Measurements from ENCODE around the gene EVA1B. TPM values are rescaled to one million over a fixed set of nuclear protein-coding genes. Genes with fewer than 3 reads are reported as not detected.

EVA1B gene
- total RNA-seq, 1 experiment from 2014 or later = 25.1 TPM

DNA sequence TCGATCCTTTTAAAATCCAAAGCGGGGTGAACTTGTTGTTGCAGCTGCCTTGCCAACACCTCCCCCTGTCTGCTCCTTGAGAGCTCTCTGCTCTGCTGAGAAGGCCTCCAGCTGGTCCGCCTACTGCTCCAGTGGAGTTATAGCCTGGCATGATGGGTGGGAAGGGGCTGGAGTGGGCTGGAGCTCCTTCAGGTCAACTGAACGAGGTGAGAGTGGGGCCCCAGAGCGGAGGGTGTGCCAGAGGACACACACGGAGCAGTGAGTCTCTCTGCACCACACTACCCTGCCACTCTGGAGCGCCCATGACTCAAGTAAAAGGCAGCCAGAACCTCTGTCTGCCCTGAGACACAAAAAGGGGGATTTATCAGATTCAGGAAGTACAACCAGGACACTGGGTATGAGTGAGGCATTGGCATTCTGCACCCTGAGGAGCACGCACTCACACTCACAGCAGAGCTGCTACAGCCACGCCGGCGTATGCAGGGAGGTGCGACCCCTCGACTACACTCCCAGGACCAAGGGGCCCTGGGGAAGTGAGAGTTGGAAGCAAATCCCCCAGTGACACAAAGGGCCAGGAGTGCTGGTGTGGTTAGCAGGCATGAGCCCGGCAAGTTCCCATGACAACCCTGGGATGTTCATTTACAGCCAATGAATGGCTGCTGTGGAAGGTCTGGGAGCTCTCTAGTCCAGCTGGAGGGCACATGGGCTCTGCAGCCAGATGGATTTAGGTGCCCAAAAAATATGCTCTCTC, 28.0 kb upstream of the EVA1B start (continued):
- TF ChIP-seq TCF7L2 (IDR thresholded peaks at IDR 0.05; ENCODE audit: borderline replicate concordance, extremely low read depth, insufficient read depth, insufficient read length) (no peak), YY1 (IDR thresholded peaks at IDR 0.05; ENCODE audit: extremely low read depth, insufficient replicate concordance, low read depth, low read length) (no peak), POLR2AphosphoS5 (IDR thresholded peaks at IDR 0.05; ENCODE audit: low read depth, low read length) (no peak)

DNA sequence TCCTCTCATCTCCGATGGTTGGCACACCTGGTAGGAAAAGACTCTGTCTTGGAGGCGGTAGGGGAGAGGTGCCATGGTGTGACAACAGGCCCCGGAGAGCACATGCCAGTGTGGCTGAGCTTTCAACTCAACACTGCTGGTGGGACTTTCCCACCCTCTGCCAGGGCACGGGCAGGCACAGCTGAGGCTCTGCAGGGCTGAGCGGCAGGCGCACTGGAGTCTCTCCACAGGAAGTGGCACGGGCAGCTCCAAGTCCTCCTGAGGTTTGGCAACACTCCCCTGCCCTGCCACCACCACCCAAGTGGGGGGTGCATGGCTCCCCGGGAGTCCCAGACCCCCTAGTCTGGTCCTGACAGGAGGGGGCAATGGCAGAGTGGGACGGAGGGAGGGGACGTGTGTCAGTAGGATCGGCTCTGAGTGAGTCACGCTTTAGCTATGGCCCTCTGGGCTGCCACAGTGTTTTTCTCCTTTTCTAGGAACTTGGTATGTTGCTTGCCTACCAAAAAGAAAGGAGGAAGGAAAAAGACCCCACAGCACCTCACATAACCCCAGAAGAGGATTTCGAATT, 27.3 kb upstream of the EVA1B start:
- Histone ChIP-seq H3K9me2 (ENCODE audit: insufficient read depth) (no peaks in the 10 kb centered on the region), H3K27ac (ENCODE audit: low read depth, low read length) (peak overlapping the region; percentile 54), H3K79me2 (ENCODE audit: insufficient read depth, low read length) (no peaks in the 10 kb centered on the region), H3K9ac (ENCODE audit: low read length) (peak overlapping the region; percentile 63), H4K20me1 (ENCODE audit: insufficient read depth) (no peaks in the 10 kb centered on the region), H3K4me2 (ENCODE audit: low read length) (peak overlapping the region; percentile 78), H3K9me3 (ENCODE audit: control insufficient read depth in 1 of 2, insufficient read depth in 1 of 2, low read depth in 1 of 2, low read length in 2 of 2) (no peaks in the 10 kb centered on the region), H3K27me3 (ENCODE audit: insufficient read depth, low read length) (no peaks in the 10 kb centered on the region), H2AFZ (ENCODE audit: low read depth, low read length, poor library complexity, severe bottlenecking) (no peak overlapping the region), H3K4me1 (ENCODE audit: control insufficient read depth in 1 of 2, insufficient read depth in 2 of 2, low read length in 2 of 2) (peaks cover 6 to 50% of the 10 kb centered on the region in 2 experiments; a peak in 3 of 4 replicates), H3K36me3 (ENCODE audit: control insufficient read depth in 1 of 2, insufficient read depth in 2 of 2, low read length in 2 of 2) (peaks cover 18 to 28% of the 10 kb centered on the region in 2 experiments; a peak in 3 of 4 replicates), H3K4me3 (replicated peaks in 1 of 2; ENCODE audit: low read depth in 1 of 2, low read length in 2 of 2) (peak overlapping the region; percentile 1 to 44; a peak in 2 of 4 replicates)
- intact Hi-C loops (cut with micrococcal nuclease) = no loop called here
- ChIA-PET CTCF (interaction anchor here (0.8 kb wide), 1 partner anchor 8 kb away, joined by 4 read pairs; no protein-coding TSS in a partner anchor), RAD21 (ENCODE audit: low non-redundant PET in 1 of 2, low total read pairs in 2 of 2, uncharacterized antibody in 2 of 2, unreplicated experiment in 2 of 2) (interaction anchor here in 1 of 2 experiments (1.2 kb wide), 1 partner anchor 18 kb away, joined by 4 read pairs; no protein-coding TSS in a partner anchor), POLR2A (no interaction called here)
- DNase-seq (ENCODE audit: low read depth, low spot score) (no peak), ATAC-seq (peak; percentile 73)
- BruUV-seq (replicated peaks) = no TSS peak
- no peak for TF ChIP-seq RAD21 (IDR thresholded peaks at IDR 0.05; ENCODE audit: low read depth)
- TF ChIP-seq SRF (IDR thresholded peaks at IDR 0.05; ENCODE audit: low read depth) = no peak
- no peak for TF ChIP-seq POLR2AphosphoS5 (IDR thresholded peaks at IDR 0.05; ENCODE audit: low read depth, low read length)
- TF ChIP-seq TCF7L2 (IDR thresholded peaks at IDR 0.05; ENCODE audit: borderline replicate concordance, extremely low read depth, insufficient read depth, insufficient read length) = no peak
- no peak for TF ChIP-seq ZNF274 (IDR thresholded peaks at IDR 0.05; ENCODE audit: low read depth, low read length)
- no peak; the same call in 1 of the 2 replicates for TF ChIP-seq SP1 (IDR thresholded peaks at IDR 0.05; ENCODE audit: low read depth)
- TF ChIP-seq ELF1 (IDR thresholded peaks at IDR 0.05; ENCODE audit: borderline replicate concordance, low read depth) = no peak
- TF ChIP-seq JUND (IDR thresholded peaks at IDR 0.05) = peak; percentile 53
- TF ChIP-seq EGR1 (IDR thresholded peaks at IDR 0.05; ENCODE audit: low read depth) = no peak
- peak; percentile 58 for TF ChIP-seq FOSL1 (IDR thresholded peaks at IDR 0.05; ENCODE audit: low read depth)
- no peak for TF ChIP-seq EZH2 (IDR thresholded peaks at IDR 0.05)
- no peak for TF ChIP-seq EZH2phosphoT487 (IDR thresholded peaks at IDR 0.05; ENCODE audit: borderline replicate concordance)
- TF ChIP-seq, protein P1, sequence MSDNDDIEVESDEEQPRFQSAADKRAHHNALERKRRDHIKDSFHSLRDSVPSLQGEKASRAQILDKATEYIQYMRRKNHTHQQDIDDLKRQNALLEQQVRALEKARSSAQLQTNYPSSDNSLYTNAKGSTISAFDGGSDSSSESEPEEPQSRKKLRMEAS (IDR thresholded peaks at IDR 0.05) = no peak
- TF ChIP-seq YY1 (IDR thresholded peaks at IDR 0.05; ENCODE audit: extremely low read depth, insufficient replicate concordance, low read depth, low read length) = no peak
- TF ChIP-seq, protein P2, sequence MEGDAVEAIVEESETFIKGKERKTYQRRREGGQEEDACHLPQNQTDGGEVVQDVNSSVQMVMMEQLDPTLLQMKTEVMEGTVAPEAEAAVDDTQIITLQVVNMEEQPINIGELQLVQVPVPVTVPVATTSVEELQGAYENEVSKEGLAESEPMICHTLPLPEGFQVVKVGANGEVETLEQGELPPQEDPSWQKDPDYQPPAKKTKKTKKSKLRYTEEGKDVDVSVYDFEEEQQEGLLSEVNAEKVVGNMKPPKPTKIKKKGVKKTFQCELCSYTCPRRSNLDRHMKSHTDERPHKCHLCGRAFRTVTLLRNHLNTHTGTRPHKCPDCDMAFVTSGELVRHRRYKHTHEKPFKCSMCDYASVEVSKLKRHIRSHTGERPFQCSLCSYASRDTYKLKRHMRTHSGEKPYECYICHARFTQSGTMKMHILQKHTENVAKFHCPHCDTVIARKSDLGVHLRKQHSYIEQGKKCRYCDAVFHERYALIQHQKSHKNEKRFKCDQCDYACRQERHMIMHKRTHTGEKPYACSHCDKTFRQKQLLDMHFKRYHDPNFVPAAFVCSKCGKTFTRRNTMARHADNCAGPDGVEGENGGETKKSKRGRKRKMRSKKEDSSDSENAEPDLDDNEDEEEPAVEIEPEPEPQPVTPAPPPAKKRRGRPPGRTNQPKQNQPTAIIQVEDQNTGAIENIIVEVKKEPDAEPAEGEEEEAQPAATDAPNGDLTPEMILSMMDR (IDR thresholded peaks at IDR 0.05 in 2 of 3, conservative IDR thresholded peaks at IDR 0.05 in 1 of 3; ENCODE audit: borderline replicate concordance in 1 of 3, insufficient read depth in 1 of 3, low read depth in 2 of 3, low read length in 2 of 3) = no peak
- TF ChIP-seq, protein P3, sequence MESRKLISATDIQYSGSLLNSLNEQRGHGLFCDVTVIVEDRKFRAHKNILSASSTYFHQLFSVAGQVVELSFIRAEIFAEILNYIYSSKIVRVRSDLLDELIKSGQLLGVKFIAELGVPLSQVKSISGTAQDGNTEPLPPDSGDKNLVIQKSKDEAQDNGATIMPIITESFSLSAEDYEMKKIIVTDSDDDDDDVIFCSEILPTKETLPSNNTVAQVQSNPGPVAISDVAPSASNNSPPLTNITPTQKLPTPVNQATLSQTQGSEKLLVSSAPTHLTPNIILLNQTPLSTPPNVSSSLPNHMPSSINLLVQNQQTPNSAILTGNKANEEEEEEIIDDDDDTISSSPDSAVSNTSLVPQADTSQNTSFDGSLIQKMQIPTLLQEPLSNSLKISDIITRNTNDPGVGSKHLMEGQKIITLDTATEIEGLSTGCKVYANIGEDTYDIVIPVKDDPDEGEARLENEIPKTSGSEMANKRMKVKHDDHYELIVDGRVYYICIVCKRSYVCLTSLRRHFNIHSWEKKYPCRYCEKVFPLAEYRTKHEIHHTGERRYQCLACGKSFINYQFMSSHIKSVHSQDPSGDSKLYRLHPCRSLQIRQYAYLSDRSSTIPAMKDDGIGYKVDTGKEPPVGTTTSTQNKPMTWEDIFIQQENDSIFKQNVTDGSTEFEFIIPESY (IDR thresholded peaks at IDR 0.05; ENCODE audit: extremely low read depth, insufficient replicate concordance, low read length) = no peak
